MCF 10A (cell line): Measurements from ENCODE around the gene STXBP5. TPM values are rescaled to one million over a fixed set of nuclear protein-coding genes. Genes with fewer than 3 reads are reported as not detected.

ENCODE experiments used
- BruUV-seq: library from RNA; stranded (reverse); fragments of 400-500 nt; replicated peaks from 2 replicates; lab custom pipeline; 2021; lab: Mats Ljungman, UMichigan
- CTCF ChIA-PET: fragments of 300-600 bp; sonication (Branson Sonifier 250); formaldehyde crosslinking; extraction: SDS; loops from one replicate; lab custom pipeline; 2021; ENCODE audit warnings: antibody characterized with exemption, inconsistent platforms; lab: Yijun Ruan, JAX
- POLR2A ChIA-PET: fragments of 300-600, 350-650 bp; sonication (Branson Sonifier 250); formaldehyde crosslinking; extraction: SDS; loops from one replicate; lab custom pipeline; 2020; ENCODE audit warnings: antibody characterized with exemption, inconsistent platforms; lab: Yijun Ruan, JAX
- DNase-seq: peaks from one replicate; pipeline ENCODE4 v3.0.0-alpha.2; 2018; ENCODE audit not compliant: unreplicated experiment
- H3K27ac Mint-ChIP-seq: one replicate; pipeline ENCODE4 v1.8.0; 2022; ENCODE audit warnings: mild to moderate bottlenecking, low read depth, mixed read lengths; ENCODE audit not compliant: unreplicated experiment
- H3K27me3 Mint-ChIP-seq: one replicate; pipeline ENCODE4 v1.8.0; 2022; ENCODE audit warnings: mixed read lengths; ENCODE audit not compliant: insufficient read depth, unreplicated experiment
- H3K36me3 Mint-ChIP-seq: one replicate; pipeline ENCODE4 v1.8.0; 2022; ENCODE audit warnings: mild to moderate bottlenecking, moderate library complexity, mixed read lengths; ENCODE audit not compliant: insufficient read depth, unreplicated experiment
- H3K4me1 Mint-ChIP-seq: one replicate; pipeline ENCODE4 v1.8.0; 2022; ENCODE audit warnings: mixed read lengths; ENCODE audit not compliant: insufficient read depth, unreplicated experiment
- H3K4me3 Mint-ChIP-seq: one replicate; pipeline ENCODE4 v1.8.0; 2022; ENCODE audit warnings: mild to moderate bottlenecking, moderate library complexity, mixed read lengths; ENCODE audit not compliant: unreplicated experiment
- H3K9me3 Mint-ChIP-seq: one replicate; pipeline ENCODE4 v1.8.0; 2022; ENCODE audit warnings: mixed read lengths; ENCODE audit not compliant: unreplicated experiment
- CTCF ChIP-seq: fragments of 200-600 bp; IDR thresholded peaks from one replicate; pipeline ENCODE4 v1.8.0; 2022; ENCODE audit warnings: antibody characterized with exemption, mild to moderate bottlenecking; ENCODE audit not compliant: unreplicated experiment
- intact Hi-C: fragments of 100-400 bp; cut with micrococcal nuclease; formaldehyde crosslinking; loops from 2 replicates; pipeline ENCODE4 v1.14.1; 2022
- total RNA-seq: library from RNA; stranded (reverse); gene quantifications from 2 replicates; pipeline ENCODE4 v1.2.3, GENCODE V29; 2022

Gene STXBP5
- total RNA-seq, 1 experiment from 2014 or later, result 38.5 TPM

GRCh38 chr6:147255948-147256674, 51.9 kb downstream of the STXBP5 start:
- no peak for TF ChIP-seq CTCF
- intact Hi-C loops, result no loop called here
- ChIA-PET CTCF (no interaction called here), POLR2A (interaction anchor here (1.2 kb wide), 1 partner anchor 39 kb away, joined by 4 read pairs; no protein-coding TSS in a partner anchor)
- BruUV-seq, result no TSS peak
- Mint-ChIP-seq H3K27ac (no peak overlapping the region), H3K9me3 (no peaks in the 10 kb centered on the region), H3K27me3 (no peaks in the 10 kb centered on the region), H3K4me1 (peaks cover 5% of the 10 kb centered on the region), H3K36me3 (peaks cover 29% of the 10 kb centered on the region), H3K4me3 (no peak overlapping the region)
- no peak for DNase-seq

- DNase-seq, result no peak
- Mint-ChIP-seq H3K36me3 (peaks cover 13% of the 10 kb centered on the region), H3K27me3 (no peaks in the 10 kb centered on the region), H3K9me3 (no peaks in the 10 kb centered on the region), H3K4me3 (no peak overlapping the region), H3K27ac (no peak overlapping the region), H3K4me1 (peaks cover 5% of the 10 kb centered on the region)
- intact Hi-C loops, result no loop called here
- ChIA-PET CTCF (interaction anchor here (0.5 to 1.1 kb wide), 3 partner anchors 12 to 278 kb away, joined by 3 read pairs; no protein-coding TSS in a partner anchor), POLR2A (interaction anchor here (1.6 kb wide), 1 partner anchor 11 kb away, joined by 5 read pairs; no protein-coding TSS in a partner anchor)
- BruUV-seq, result no TSS peak
- TF ChIP-seq CTCF, result no peak
These were observed 53.5 kb downstream of the STXBP5 start for GRCh38 chr6:147257760-147258159.

GRCh38 chr6:147260091-147260490, 55.9 kb downstream of the STXBP5 start:
- peak; percentile 56 for DNase-seq
- CTCF ChIA-PET, result no interaction called here

More at GRCh38 chr6:147260091-147260490, 55.9 kb downstream of the STXBP5 start:
- no peaks in the 10 kb centered on the region for H3K9me3 Mint-ChIP-seq
- H3K27me3 Mint-ChIP-seq, result no peaks in the 10 kb centered on the region
- no peak overlapping the region for H3K4me3 Mint-ChIP-seq
- H3K27ac Mint-ChIP-seq, result no peak overlapping the region
- peaks cover 5% of the 10 kb centered on the region for H3K4me1 Mint-ChIP-seq
- TF ChIP-seq CTCF, result no peak
- no TSS peak for BruUV-seq
- intact Hi-C loops, result no loop called here
- H3K36me3 Mint-ChIP-seq, result peaks cover 15% of the 10 kb centered on the region
- POLR2A ChIA-PET, result no interaction called here
